Muscle of leg (tissue), 11 donors: ENCODE results near the gene PAAF1. TPM values are rescaled to one million over a fixed set of nuclear protein-coding genes. Genes with fewer than 3 reads are reported as not detected.

ENCODE experiments used
- DNase-seq: peaks from one replicate; pipeline ENCODE4 v3.0.0; 2013
- H3K27ac ChIP-seq: one replicate; pipeline ENCODE4 v1.5.1; 2013; ENCODE audit warnings: mild to moderate bottlenecking, low read length, control low read depth
- H3K27me3 ChIP-seq: one replicate; pipeline ENCODE4 v1.6.1; 2013; ENCODE audit warnings: low read length; ENCODE audit not compliant: control insufficient read depth, insufficient read depth
- H3K36me3 ChIP-seq: one replicate; pipeline ENCODE4 v1.6.1; 2013; ENCODE audit warnings: low read length; ENCODE audit not compliant: control insufficient read depth, insufficient read depth
- H3K4me1 ChIP-seq: one replicate; pipeline ENCODE4 v1.6.1; 2013; ENCODE audit warnings: low read length; ENCODE audit not compliant: control insufficient read depth, insufficient read depth
- H3K4me3 ChIP-seq: one replicate; pipeline ENCODE4 v1.5.1; 2013; ENCODE audit warnings: low read length, control low read depth
- H3K9me3 ChIP-seq: replicated peaks from 2 replicates; pipeline ENCODE4 v1.6.1; 2013; ENCODE audit warnings: low read depth, low read length; ENCODE audit not compliant: control insufficient read depth
- WGBS: methylation state at CpG from one replicate; pipeline ENCODE4 v1.1.5; 2013; ENCODE audit warnings: missing lambda C conversion rate; ENCODE audit not compliant: insufficient coverage; 5-methylcytosine and 5-hydroxymethylcytosine counted together
- polyA plus RNA-seq, 8 donors: library from polyadenylated mRNA; unstranded; fragments of 120-200 nt; gene quantifications; one replicate each; pipeline versions ENCODE4 v1.2.1 to v1.2.3, GENCODE V29; 2013; ENCODE audit warnings: inconsistent platforms in 1 of 8, low replicate concordance in 1 of 8; ENCODE audit not compliant: insufficient read length in 8 of 8, insufficient read depth in 1 of 8
- total RNA-seq: library from RNA; stranded (reverse); fragments of 120-200 nt; gene quantifications from one replicate; pipeline ENCODE4 v1.2.4, GENCODE V29; 2013

The PAAF1 gene
- total and polyA plus RNA-seq, 9 donors = 21.5 to 53.4 (median 32.4) TPM

DNA sequence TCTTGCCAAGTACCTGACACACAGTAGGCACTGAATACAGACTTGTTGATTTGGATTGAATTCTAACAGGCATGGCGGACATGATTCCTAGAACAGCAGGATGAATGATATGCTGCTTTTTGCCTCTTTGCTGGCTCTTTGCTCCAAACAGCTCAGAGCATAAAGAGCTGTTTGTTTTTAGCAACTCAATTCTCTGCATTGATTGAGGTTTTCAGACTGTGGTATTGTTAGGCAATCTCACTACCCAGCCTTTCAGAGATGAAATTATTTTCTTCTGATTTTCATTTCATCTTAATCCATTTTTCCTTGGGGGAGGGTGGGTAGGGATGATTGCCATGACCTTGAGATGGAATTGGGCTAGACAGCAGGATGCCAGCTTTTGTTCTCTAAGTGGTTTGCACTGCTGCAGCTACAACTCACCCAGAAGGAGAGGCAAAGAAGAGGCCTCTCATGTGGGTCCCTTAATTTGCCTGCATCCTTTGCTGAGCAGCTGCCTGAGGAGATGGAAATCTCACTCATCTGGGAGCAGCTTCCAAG lies 20.7 kb upstream of the PAAF1 start:
- Histone ChIP-seq H3K36me3 (peaks cover 8% of the 10 kb centered on the region), H3K4me1 (no peaks in the 10 kb centered on the region), H3K27me3 (no peaks in the 10 kb centered on the region), H3K4me3 (no peak overlapping the region), H3K27ac (no peak overlapping the region), H3K9me3 (no peaks in the 10 kb centered on the region)
- WGBS = 100% methylated on average over 1 of the region's 1 CpG
- no peak for DNase-seq

DNA sequence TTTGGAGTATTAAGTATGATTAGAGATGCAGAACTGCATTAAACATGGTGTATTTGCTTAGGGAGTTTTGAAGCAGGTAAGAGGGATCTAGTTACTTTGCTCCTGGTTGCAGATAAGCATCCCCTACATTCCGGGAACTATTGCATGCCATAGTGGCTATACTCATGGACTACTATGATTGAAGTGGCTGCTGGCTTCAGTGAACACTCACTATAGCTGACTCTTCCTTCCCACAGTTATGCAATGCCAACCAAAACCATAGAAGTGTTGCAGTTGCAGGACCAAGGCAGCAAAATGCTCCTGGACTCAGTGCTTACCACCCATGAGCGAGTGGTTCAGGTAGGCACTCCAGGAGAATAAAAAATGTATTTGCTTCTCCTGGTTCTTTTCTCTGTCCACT lies 17.1 kb upstream of the PAAF1 start:
- peaks cover 21% of the 10 kb centered on the region for H3K36me3 ChIP-seq
- H3K27ac ChIP-seq = no peak overlapping the region
- no peaks in the 10 kb centered on the region for H3K27me3 ChIP-seq
- H3K4me1 ChIP-seq = no peaks in the 10 kb centered on the region
- no peak overlapping the region for H3K4me3 ChIP-seq
- H3K9me3 ChIP-seq = no peaks in the 10 kb centered on the region
- WGBS = no CpG with 5 or more reads among the region's 2 CpGs
- DNase-seq = no peak

DNA sequence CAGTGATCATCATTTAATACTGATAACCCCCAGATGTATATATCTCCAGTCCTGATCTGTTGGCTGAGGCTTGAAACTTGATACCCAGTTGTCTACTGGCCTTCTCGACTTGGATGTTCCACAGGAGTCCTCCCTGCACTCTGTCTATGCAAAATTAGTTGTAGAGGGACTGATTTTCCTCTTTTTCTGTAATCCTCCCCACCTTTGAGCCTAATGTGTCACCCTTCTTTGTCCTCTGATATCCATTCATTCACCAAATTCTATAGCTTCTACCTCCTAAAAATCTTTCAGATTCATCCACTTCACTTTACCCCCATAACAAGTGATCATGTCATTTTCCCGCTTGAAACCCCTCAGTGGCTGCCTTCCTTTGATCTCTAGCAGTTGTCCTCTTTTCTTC lies 16.6 kb upstream of the PAAF1 start:
- H3K4me1 ChIP-seq = no peaks in the 10 kb centered on the region
- 93% methylated on average over 1 of the region's 2 CpGs for whole genome bisulfite sequencing
- H3K27ac ChIP-seq = no peak overlapping the region
- DNase-seq = no peak
- H3K36me3 ChIP-seq = peaks cover 21% of the 10 kb centered on the region
- no peaks in the 10 kb centered on the region for H3K9me3 ChIP-seq
- no peaks in the 10 kb centered on the region for H3K27me3 ChIP-seq
- no peak overlapping the region for H3K4me3 ChIP-seq

DNA sequence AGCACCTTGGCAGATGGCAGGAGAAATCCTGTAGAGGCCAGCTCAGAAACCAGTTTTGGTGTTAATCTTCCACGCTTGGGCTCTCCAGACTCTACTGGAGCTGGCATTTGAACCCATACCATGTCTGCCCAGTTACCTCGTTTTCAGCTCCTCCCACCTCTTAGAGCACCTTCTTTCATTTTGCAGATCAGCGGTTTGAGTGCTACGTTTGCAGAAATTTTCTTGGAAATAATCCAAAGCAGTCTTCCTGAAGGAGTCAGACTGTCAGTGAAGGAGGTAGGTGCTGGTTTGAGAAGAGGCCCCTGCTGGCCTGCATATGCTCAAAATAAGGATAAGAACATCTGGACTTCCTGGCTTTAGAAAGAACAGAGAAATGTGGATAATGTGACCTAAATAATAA lies 13.8 kb upstream of the PAAF1 start:
- H3K27ac ChIP-seq = no peak overlapping the region
- no peak for DNase-seq
- peaks cover 26% of the 10 kb centered on the region for H3K36me3 ChIP-seq
- H3K4me3 ChIP-seq = no peak overlapping the region
- H3K9me3 ChIP-seq = no peaks in the 10 kb centered on the region
- WGBS = 96% methylated on average over 2 of the region's 4 CpGs
- H3K4me1 ChIP-seq = peaks cover 6% of the 10 kb centered on the region
- no peaks in the 10 kb centered on the region for H3K27me3 ChIP-seq

DNA sequence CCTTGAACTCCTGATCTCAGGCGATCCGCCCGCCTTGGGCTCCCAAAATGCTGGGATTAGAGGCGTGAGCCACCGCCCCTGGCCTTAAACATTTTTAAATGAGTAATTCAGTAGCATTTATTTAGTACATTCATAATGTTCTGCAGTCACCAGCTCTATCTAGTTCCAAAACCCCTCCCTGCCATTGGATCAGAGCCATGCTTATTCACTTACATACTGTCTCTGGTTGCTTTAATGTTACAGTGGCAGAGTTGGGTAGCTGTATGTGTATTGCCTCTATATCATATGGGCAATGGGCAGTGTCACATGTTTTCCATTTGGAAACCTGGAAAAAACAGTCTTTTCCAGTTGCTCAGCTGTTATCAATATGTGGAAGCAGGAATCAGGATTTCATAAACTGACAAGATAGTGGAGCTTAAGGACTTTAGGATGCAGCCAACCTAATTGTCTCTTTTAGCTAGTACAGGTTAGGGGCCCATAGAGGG lies 10.7 kb upstream of the PAAF1 start:
- Histone ChIP-seq H3K27me3 (no peaks in the 10 kb centered on the region), H3K27ac (peak overlapping the region; percentile 74), H3K4me1 (peaks cover 12% of the 10 kb centered on the region), H3K4me3 (no peak overlapping the region), H3K9me3 (no peaks in the 10 kb centered on the region), H3K36me3 (peaks cover 39% of the 10 kb centered on the region)
- DNase-seq = peak; percentile 67
- WGBS = no CpG with 5 or more reads among the region's 5 CpGs

DNA sequence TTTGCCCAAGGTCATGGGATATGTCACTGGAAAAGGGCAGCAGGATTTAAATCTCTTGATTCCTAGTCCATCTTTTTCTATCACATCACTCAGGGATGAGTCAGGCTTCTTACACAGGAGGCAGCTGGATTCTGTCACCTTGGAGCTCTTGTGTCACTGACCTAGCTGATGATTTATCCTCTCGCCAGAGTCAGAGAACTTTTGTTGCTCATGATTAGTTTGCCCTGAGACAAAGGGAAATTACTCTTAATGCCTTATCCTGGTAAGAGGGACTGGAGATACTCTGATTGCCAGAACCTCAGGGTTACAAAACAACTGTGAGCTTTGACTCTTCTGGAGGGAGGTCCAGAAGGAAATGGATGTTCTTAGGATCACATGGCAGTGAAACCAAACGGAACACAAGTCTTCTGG lies 10.2 kb upstream of the PAAF1 start:
- H3K4me3 ChIP-seq = no peak overlapping the region
- no peaks in the 10 kb centered on the region for H3K9me3 ChIP-seq
- peaks cover 12% of the 10 kb centered on the region for H3K4me1 ChIP-seq
- H3K27me3 ChIP-seq = no peaks in the 10 kb centered on the region
- DNase-seq = peak; percentile 44
- peak overlapping the region; percentile 74 for H3K27ac ChIP-seq
- H3K36me3 ChIP-seq = peaks cover 41% of the 10 kb centered on the region
- WGBS = no CpG with 5 or more reads among the region's 2 CpGs

DNA sequence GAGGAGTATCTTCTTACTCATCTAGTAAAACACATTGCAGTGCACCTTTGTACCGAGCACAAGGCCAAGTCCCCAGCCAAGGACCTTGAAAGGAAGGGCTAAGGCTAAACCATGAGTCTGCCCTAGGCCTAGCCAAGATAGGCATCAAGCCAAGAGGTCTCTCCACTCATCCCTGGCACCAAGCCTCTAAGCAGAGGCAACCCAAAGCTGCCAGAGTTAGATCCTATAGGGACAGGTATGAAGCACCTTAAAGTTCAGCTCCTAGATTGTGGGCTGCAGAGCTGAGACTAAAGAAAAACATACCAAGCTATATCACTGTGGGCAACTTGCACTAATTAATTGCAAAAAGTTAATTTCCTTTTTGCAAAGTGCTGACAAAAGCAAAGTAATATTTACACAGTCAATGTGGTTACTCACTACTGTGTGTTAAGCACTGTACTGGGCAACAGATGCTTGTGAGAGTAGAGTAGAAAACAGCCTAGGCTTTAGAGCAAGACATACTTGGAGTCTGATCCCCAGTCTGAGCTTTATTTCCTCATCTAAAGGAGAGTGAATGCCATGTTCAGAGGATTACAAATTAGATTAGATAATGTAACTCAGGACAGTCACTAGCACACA lies 7.4 kb upstream of the PAAF1 start:
- H3K27ac ChIP-seq = no peak overlapping the region

DNA sequence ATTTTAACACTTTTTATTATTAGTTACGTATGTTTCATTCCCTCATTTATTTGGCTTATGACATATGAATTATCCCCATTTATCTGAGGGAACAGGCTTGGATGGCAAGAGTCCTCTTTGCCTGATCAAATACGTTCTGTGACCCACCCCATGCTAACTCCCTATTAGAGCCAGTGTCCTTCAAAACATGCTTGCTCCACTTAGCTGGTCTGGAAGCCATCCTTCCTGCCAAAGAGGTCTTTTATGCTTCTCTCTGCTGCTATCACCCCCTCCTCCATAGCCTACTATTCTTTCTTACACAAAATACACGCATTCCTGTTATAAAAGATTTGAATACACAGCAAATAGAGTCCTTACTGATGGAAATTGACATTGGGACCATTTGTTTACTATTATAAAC lies 6.5 kb upstream of the PAAF1 start:
- H3K9me3 ChIP-seq = no peaks in the 10 kb centered on the region
- no peak overlapping the region for H3K27ac ChIP-seq
- peaks cover 46% of the 10 kb centered on the region for H3K36me3 ChIP-seq
- peaks cover 39% of the 10 kb centered on the region for H3K4me1 ChIP-seq
- no peak overlapping the region for H3K4me3 ChIP-seq
- no peaks in the 10 kb centered on the region for H3K27me3 ChIP-seq
- WGBS = 80% methylated on average over 1 of the region's 3 CpGs
- no peak for DNase-seq

More for the DNA sequence above, 7.4 kb upstream of the PAAF1 start:
- H3K27me3 ChIP-seq = no peaks in the 10 kb centered on the region
- peaks cover 40% of the 10 kb centered on the region for H3K36me3 ChIP-seq
- H3K9me3 ChIP-seq = no peaks in the 10 kb centered on the region
- WGBS = 60% methylated on average over 1 of the region's 1 CpG
- peaks cover 34% of the 10 kb centered on the region for H3K4me1 ChIP-seq
- no peak overlapping the region for H3K4me3 ChIP-seq
- no peak for DNase-seq

DNA sequence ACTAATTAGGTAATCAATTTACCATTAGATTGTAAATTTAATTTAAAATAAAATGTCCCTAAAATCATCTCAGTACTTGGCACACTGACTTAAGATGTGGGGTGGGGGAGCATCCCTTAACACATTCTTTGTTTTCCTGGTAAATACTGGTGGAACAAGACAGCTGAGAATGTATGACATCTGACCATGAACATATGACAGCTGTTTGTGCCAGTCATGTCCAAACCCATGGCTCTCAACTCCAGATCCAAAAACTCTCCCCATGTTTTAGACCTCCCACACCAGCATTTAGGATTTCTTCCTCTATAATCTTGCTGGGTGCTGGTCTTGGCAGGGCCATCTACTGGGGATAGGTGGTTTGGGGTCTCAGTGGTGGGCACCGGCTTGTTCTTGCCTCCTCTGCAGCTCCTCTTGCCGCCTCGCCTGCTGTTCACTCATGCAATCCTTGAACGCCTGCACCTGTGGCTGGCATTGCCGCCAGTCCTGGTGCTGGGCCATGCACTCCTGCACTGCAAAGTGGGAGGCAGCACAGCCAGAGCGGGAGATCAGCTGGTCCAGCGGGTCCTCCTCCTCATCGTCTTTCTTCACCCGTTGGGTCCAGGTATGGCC lies 3.9 kb upstream of the PAAF1 start:
- WGBS = 83% methylated on average over 5 of the region's 9 CpGs
- peak overlapping the region; percentile 94 for H3K27ac ChIP-seq
- H3K4me1 ChIP-seq = peaks cover 44% of the 10 kb centered on the region
- peak overlapping the region; percentile 24 for H3K4me3 ChIP-seq
- H3K27me3 ChIP-seq = no peaks in the 10 kb centered on the region
- peak; percentile 87 for DNase-seq
- H3K36me3 ChIP-seq = peaks cover 43% of the 10 kb centered on the region
- no peaks in the 10 kb centered on the region for H3K9me3 ChIP-seq

DNA sequence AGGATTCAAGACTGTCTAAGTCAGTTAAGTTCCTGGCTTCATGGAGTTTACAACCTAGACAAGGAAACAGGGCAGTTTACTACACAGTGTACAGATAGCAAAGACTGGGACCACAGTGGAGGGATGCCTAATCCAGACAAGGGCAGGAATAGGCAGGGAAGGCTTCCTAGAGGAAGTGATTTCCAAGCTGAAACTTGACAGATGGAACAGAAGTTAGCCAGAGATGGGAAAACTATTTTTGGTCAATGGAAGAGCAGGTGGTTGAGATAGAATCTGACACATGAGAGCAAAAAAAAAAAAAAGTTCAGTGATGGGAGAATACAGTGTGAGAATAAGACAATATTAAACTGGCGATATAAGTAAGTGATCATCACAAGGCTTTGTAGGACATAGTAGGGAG lies 1.4 kb upstream of the PAAF1 start:
- no CpG with 5 or more reads among the region's 1 CpG for WGBS
- Histone ChIP-seq H3K27me3 (no peaks in the 10 kb centered on the region), H3K9me3 (no peaks in the 10 kb centered on the region), H3K36me3 (peaks cover 45% of the 10 kb centered on the region), H3K27ac (peak overlapping the region; percentile 97), H3K4me1 (peaks cover 38% of the 10 kb centered on the region), H3K4me3 (peak overlapping the region; percentile 87)
- DNase-seq = peak; percentile 35
